ENCODE measurements around the gene KIAA1671. TPM values are rescaled to one million over a fixed set of nuclear protein-coding genes. Genes with fewer than 3 reads are reported as not detected.

Gene KIAA1671
- total RNA-seq, 4 donors from 2014 or later, result 16.2 to 35.0 (median 21.7) TPM

GRCh38 chr22:25054943-25055511 is 102.5 kb downstream of the KIAA1671 start:
- ATAC-seq (no peak), DNase-seq (peak in 1 of 2 donors; percentile 30)
- in situ Hi-C loops (cut with MboI; ENCODE audit: low sequenced_read_pairs in 4 of 4), result loop anchor here in 1 of 4 donors (5.0 kb wide), 1 partner anchor 108 kb away; the partner anchor contains the start of gene LHFPL7
- TF ChIP-seq, protein P1, sequence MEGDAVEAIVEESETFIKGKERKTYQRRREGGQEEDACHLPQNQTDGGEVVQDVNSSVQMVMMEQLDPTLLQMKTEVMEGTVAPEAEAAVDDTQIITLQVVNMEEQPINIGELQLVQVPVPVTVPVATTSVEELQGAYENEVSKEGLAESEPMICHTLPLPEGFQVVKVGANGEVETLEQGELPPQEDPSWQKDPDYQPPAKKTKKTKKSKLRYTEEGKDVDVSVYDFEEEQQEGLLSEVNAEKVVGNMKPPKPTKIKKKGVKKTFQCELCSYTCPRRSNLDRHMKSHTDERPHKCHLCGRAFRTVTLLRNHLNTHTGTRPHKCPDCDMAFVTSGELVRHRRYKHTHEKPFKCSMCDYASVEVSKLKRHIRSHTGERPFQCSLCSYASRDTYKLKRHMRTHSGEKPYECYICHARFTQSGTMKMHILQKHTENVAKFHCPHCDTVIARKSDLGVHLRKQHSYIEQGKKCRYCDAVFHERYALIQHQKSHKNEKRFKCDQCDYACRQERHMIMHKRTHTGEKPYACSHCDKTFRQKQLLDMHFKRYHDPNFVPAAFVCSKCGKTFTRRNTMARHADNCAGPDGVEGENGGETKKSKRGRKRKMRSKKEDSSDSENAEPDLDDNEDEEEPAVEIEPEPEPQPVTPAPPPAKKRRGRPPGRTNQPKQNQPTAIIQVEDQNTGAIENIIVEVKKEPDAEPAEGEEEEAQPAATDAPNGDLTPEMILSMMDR (IDR thresholded peaks at IDR 0.05 in 4 of 5, conservative IDR thresholded peaks at IDR 0.05 in 1 of 5), result no peak
- TF ChIP-seq POLR2A (IDR thresholded peaks at IDR 0.05), result no peak
- Histone ChIP-seq H3K4me3 (no peak overlapping the region), H3K27ac (peak overlapping the region in 1 of 4 donors; percentile 18), H3K9me3 (no peaks in the 10 kb centered on the region), H3K4me1 (no peaks in the 10 kb centered on the region), H3K36me3 (no peaks in the 10 kb centered on the region), H3K27me3 (no peaks in the 10 kb centered on the region)
- intact Hi-C loops (cut with DNase I; ENCODE audit: low total_unique reads), result loop anchor here (5.0 kb wide), 1 partner anchor 288 kb away; no protein-coding TSS in a partner anchor

DNA sequence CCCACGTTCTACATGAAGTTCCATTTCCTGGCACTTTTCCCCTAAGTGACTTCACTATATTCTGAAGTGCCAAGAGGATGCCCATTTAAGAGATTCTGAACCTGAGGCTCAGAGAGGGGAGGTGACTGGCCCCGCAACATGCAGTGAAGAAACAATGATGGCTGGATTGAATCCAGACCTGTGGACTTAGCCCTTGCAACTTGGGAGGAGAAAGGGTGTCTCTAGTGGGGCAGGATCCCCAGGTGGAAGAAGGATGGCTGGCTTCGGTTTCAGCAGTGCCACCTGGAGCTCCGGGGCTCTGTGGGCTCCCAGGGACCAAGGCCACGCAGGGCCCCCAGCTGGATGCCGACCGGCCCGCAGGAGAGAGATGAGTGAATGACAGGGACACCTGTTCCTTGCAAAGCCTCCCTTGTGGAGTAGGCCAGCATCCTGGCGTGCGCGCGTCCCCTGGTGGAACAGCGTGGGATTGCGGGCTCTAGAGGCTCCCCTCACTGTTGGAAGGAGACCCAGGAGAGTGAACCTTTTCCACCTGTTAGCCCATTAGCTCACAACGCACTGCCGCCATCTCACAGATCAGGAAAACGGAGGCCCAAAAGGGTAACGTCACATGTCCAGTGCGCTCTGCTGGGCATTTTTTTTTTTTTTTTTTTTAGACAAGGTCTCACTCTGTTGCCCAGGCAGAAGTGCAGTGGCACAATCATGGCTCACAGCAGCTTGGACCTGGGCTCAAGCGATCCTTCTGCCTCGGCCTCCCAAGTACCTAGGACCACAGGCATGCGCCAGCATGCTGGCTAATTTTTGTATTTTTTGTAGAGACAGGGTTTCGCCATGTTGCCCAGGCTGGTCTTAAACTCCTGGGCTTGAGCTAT is 104.7 kb downstream of the KIAA1671 start:
- intact Hi-C loops (cut with DNase I; ENCODE audit: low total_unique reads), result loop anchor here (5.0 kb wide), 1 partner anchor 290 kb away; no protein-coding TSS in a partner anchor
- H3K27ac ChIP-seq, result no peak overlapping the region
- H3K27me3 ChIP-seq, result no peaks in the 10 kb centered on the region
- H3K4me1 ChIP-seq, result no peaks in the 10 kb centered on the region
- DNase-seq (peak; percentile 37 to 66), ATAC-seq (peak; percentile 75 to 84)
- in situ Hi-C loops (cut with MboI; ENCODE audit: low sequenced_read_pairs in 4 of 4), result loop anchor here in 1 of 4 donors (5.0 kb wide), 1 partner anchor 110 kb away; the partner anchor contains the start of gene LHFPL7
- H3K9me3 ChIP-seq, result no peaks in the 10 kb centered on the region
- TF ChIP-seq POLR2A (IDR thresholded peaks at IDR 0.05), result no peak
- TF ChIP-seq, protein P1 (IDR thresholded peaks at IDR 0.05 in 4 of 5, conservative IDR thresholded peaks at IDR 0.05 in 1 of 5), result peak; percentile 71 to 89 (median 86)
- H3K36me3 ChIP-seq, result no peaks in the 10 kb centered on the region
- H3K4me3 ChIP-seq, result no peak overlapping the region

- Histone ChIP-seq H3K27me3 (no peaks in the 10 kb centered on the region), H3K9me3 (no peaks in the 10 kb centered on the region), H3K4me3 (no peak overlapping the region), H3K36me3 (no peaks in the 10 kb centered on the region), H3K27ac (no peak overlapping the region), H3K4me1 (no peaks in the 10 kb centered on the region)
- intact Hi-C loops (cut with DNase I; ENCODE audit: low total_unique reads), result loop anchor here (5.0 kb wide), 1 partner anchor 292 kb away; no protein-coding TSS in a partner anchor
- TF ChIP-seq, protein P1 (IDR thresholded peaks at IDR 0.05 in 4 of 5, conservative IDR thresholded peaks at IDR 0.05 in 1 of 5), result no peak
- no peak for TF ChIP-seq POLR2A (IDR thresholded peaks at IDR 0.05)
- DNase-seq (no peak), ATAC-seq (no peak)
- in situ Hi-C loops (cut with MboI; ENCODE audit: low sequenced_read_pairs in 4 of 4), result loop anchor here in 1 of 4 donors (5.0 kb wide), 1 partner anchor 112 kb away; the partner anchor contains the start of gene LHFPL7
These were observed 106.9 kb downstream of the KIAA1671 start for GRCh38 chr22:25059438-25059837.

- ATAC-seq (peak; percentile 61 to 70), DNase-seq (no peak)
- in situ Hi-C loops (cut with MboI; ENCODE audit: low sequenced_read_pairs in 4 of 4) (no loop called here), intact Hi-C loops (cut with DNase I; ENCODE audit: low total_unique reads) (no loop called here)
- Histone ChIP-seq H3K27me3 (no peaks in the 10 kb centered on the region), H3K4me1 (no peaks in the 10 kb centered on the region), H3K9me3 (no peaks in the 10 kb centered on the region), H3K36me3 (no peaks in the 10 kb centered on the region), H3K4me3 (no peak overlapping the region), H3K27ac (no peak overlapping the region)
- TF ChIP-seq POLR2A (IDR thresholded peaks at IDR 0.05), result no peak
- TF ChIP-seq, protein P1 (IDR thresholded peaks at IDR 0.05 in 4 of 5, conservative IDR thresholded peaks at IDR 0.05 in 1 of 5), result peak in 1 of 5 experiments; percentile 18
These were observed 108.1 kb downstream of the KIAA1671 start for GRCh38 chr22:25060522-25061071.
